SKM-1 treated with dmso at 0.1 percent for 144 hours (cell line): Measurements from ENCODE around the gene SGCG.
"Not testable (repeated sequence)": the region's sequence is repeated elsewhere in the genome, so short reads cannot be mapped to it uniquely, and the experiment has no call there.

Source experiments
- DNase-seq: peaks from one replicate; lab custom pipeline; 2025; ENCODE audit not compliant: unreplicated experiment; lab: John Stamatoyannopoulos, UW

SGCG gene

GRCh38 chr13:23180711-23181110 lies at the start of gene SGCG:
SGCG (plus strand) TSS chr13:23180979; CDS start chr13:23203695, 22,716 bp downstream.
- DNase-seq = no peak

- no peak for DNase-seq
Measured at GRCh38 chr13:23134542-23134941, 46.2 kb upstream of the SGCG start.

DNA sequence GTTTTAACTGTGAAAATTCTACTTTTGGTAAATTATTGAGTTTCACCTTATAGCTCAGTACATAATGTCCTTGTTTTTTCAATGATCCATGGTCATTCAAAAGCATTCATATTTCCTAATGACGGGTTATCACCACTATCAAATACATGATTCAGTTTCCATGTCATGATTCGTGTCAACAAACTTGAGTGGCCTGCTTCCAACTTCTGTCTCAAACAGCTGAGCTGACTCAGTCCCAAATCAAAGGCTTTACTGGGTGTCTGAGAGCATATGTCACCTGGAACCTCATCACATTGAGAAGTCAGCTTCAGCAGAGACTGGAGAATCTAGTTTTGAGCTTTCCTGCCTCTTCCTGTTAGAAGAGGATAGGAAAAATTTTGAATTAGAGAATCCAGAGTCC lies 40.3 kb upstream of the SGCG start:
- no peak for DNase-seq

GRCh38 chr13:23141964-23142363 lies 38.8 kb upstream of the SGCG start:
- DNase-seq = no peak

DNA sequence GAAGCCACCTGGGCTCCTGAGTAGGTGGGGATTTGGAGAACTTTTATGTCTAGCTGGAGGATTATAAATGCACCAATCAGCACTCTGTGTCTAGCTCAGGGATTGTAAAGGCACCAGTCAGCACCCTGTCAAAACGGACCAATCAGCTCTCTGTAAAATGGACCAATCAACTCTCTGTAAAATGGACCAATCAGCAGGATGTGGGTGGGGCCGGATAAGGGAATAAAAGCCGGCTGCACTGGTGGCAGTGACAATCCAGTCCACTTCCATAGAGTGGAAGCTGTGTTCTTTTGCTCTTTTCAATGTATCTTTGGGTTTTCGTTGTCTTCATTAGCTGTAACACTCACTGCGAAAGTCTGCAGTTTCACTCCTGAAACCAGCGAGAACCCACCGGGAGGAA lies 38.2 kb upstream of the SGCG start:
- DNase-seq = not testable (repeated sequence)

- no peak for DNase-seq
Measured at GRCh38 chr13:23144431-23144830, 36.3 kb upstream of the SGCG start.

DNA sequence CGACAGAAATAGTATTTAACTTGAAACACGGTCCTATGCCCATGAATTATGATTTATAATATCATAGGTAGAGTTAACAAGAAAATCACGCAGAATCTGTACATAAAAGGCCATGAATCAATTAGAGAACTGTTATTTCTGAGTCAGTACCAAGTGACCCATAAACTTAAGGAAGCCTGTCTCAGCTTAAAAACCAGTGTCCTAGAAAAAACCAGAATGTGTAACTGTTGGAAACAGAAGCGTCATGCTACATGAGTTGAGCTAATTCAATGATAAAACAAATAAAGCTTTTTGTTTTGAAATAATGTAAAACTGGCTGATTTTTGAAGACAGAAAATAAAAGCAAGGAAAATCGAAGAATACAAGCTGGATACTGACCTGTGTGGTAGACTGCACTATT lies 34.8 kb upstream of the SGCG start:
- DNase-seq = no peak

DNA sequence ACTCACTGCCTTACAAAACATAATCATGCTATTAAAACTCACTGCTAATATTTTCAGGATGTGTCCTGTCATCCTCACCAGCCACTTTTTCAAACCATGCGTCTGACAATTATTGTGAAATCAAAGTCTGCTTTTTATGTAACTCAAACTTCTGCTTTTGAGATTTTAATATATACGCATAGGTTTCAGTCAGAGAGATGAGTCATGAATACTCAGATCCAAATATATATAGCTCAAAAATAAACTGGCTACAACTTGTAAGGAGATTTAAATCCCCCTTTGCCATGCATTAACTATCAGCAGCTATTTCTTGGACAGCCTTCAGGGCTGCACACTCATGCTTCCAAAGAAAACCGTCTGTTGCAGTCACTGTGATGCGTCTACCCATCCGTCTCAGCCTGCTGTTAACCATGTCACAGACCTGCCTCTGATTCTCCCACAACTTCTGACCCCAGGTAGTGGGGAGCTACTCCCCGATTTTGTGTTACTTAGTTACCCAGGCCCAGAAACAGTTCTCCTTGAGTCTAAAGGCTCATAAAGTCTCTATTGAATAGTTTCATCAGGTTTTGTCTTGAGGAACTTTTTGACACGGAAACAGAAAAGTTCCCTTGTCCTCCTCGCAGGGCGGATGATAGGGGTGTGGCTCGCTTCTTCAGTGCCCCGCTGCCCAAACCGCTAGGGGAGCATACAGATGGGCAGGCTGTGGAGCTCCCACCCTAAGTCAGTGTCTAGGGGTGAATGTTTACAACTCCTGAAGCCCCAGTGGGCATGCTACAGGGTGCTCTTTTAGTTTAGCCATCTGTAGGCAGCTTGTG lies 33.8 kb upstream of the SGCG start:
- DNase-seq = peak; percentile 79

DNA sequence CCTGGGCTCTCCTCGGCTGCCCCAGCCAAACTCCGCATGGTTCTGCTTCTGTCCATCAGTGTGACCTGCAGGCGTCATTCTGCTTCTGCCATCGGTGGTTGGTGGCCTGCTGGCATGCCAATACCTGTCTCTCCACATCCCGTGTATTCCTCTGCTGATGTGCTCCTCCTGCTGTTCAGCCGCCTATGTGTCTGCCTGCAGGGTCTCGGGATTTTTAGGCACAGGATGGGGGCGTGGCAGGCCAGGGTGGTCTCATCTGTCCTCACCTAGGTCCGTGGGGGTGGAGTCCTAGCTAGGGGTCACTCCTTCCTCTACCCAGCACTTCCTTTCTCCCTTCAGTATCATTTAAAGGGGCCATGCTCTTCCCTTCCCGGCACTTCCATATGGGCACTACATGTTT lies 33.0 kb upstream of the SGCG start:
- no peak for DNase-seq

GRCh38 chr13:23157781-23158180 lies 23.0 kb upstream of the SGCG start:
- DNase-seq = no peak

DNA sequence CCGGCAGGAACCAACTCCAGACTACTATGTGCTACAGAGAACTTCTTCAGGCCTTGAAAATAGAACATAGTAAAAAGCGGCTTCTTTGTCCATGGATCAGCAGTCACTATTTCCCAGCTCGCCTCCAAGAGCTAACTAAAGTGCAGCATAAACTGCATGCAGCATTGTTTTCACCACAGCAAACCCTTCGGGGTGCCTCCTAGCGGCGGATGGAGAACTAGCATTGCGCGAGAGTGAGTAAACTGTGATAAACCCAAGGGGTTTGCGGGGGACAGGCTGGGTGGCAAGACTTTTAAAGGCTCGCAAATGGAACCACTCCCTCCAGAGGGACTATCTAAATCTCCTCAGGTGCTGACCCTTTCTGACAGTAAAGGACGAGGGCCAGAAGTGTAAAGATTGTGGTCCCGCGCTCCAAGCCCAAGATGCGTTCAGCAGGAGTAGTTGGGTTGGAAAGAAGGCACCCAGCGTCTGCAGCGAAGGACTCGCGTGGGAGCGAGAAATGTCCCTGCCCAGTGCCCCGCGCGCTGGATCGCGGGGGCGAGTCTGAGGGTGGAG lies 21.5 kb upstream of the SGCG start:
- peak; percentile 56 for DNase-seq

DNA sequence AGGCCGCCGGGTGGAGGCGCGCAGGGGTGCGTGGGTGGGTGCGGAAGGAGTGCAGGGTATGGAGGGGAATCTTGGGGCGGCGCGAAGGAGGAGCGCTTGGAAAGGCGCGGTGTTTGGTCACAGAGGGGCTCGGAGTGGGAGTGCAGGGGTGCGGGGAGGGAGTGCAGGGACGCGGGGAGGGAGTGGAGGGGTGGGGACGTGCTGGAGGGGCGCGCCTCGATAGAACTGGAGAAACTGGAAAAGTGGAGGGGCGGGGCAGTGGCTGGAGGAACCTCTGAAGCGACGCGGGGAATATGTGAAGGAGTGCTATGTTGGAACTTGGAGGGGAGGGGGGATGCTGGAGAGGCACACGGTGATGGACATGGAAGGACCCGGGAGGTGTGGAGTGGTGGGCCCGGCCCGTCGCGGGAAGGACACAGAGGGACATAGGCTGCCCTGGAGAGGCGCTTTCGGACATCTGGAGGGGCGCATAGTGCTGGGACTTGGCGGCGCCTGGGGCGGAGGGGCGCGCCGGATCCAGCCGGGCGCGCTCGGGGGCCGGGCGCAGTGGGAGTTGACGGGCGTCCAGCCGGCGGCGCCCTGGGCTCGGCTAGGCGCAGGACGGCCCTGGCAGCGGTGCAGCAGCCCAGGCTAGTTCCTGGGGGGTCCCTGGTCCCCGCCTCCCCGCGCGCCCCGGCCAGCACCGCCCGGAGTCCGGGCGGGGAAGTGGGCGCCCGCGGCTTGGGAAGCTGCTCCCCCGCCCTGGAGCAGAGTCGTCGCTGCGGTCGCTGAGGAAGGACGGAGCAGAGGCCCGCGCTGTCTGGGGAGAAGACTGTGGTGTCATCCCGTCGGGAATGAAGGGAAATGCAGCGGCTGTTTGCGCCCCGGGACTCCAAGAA lies 20.8 kb upstream of the SGCG start:
- no peak for DNase-seq

DNA sequence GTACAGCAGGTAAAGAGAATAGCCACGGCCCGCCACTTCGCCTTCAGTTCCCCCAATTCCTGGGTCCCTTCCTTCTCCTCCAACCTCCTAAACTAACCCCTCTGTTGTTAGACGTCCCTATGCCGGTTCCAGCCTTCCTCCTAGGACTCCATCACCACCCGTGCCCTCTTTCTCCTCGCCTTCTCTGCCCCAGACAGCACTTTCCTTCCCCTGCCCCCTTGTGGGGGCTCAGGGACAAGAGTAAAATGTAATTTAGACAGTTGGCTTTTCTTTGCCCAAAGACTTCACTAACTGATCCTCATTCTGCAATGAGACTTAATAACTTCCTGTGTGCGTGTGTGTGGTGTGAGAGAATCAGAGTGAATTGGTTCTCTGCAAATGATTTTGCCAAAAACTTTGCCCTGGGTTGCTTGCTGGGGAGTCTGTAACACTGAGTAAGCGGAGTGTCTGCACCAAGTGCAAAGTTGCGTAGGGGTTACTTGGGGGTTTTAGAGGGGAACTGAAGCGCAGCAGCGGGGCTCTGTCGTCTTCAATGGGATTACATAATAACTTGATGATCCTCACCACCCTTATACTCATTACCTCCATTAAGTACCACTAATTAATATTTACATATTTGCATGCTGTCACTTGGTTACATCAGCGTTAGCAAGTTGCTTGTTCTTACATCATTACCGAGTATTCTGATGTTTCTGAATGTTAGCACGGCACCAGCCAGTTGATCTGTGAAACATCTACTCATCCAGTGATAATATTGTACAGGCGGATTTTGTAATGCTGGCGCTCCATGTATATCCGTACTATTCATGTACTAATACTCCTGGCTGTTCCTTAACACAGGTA lies 19.9 kb upstream of the SGCG start:
- DNase-seq = no peak

DNA sequence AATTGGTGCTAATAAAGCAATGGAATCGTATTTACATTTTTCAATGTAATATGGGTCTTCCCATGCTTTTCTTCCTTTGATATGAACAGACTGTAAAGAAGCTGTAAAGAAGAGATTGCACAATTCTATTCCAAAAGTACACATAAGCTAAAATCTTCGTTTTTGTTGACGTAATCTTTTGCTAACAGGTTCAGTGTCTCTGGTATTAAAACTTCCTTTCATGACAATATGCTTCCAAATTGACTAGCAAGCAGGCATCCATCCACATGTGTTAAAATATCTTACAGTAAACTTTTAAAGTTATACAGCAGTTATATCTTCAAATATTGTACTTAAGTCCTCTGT lies 19.3 kb upstream of the SGCG start:
- DNase-seq = no peak

GRCh38 chr13:23175920-23176319 lies 4.9 kb upstream of the SGCG start:
- DNase-seq = no peak

DNA sequence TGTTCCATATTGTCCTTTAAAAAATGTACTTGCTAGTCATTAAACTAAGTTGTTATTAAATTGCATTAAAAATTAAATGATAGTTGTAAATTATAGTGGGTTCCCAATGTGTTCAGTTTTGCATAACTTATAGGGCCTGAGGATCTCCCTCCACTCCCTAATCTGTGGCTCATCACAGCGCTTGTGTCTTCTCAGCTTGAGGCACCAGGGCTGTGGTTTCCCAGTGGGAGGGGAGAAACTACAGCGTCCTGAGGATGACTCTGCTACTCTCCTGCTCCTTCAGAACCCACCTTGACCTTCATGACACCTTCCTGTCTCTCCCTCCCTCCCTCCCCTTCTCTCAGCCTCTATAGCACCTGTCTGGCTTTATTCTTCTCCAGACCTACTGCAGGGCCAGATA lies 1.4 kb downstream of the SGCG start:
- no peak for DNase-seq

DNA sequence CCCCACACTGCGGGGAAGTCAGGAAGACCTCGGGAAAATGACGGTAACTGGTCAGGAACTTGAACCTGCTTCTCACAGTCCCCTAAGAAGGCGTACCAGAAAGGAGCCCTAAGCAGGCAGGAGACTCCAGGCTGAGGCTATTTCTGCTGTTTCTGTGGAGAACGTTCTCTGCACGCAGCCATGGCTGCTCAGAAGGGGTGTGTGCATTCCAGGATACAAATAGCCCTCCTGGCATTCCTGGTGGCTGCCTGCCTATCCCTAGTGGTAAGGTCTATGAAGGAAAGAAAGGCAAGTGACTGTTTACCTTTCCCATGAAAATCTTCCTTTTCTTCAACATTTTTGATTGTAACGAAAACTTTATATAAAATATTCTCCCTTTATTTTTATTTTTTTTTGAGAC lies 2.5 kb downstream of the SGCG start:
- no peak for DNase-seq

GRCh38 chr13:23185542-23185941 lies 4.8 kb downstream of the SGCG start:
- no peak for DNase-seq

DNA sequence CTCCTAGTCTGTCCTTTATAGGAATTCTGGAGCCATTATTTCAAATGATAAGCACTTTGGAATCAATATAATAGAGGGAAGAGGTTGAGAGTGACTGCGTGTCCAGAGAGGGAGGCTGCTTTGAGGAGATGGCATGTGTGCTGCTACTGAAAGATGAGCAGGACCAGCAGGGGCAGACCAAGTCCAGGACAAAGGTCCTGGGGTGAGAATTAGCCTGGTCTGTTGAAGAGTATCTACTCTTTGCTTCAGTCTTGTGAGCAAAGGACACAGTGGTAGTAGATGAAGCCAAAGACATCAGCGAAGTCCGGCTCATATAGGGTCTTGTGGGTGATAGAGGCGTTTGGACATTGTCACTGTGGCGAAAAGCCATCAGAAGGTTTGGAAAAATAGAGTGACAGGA lies 21.1 kb downstream of the SGCG start:
- DNase-seq = no peak

GRCh38 chr13:23202383-23202782 lies 21.6 kb downstream of the SGCG start:
- no peak for DNase-seq

GRCh38 chr13:23203516-23203915 lies 22.7 kb downstream of the SGCG start:
- no peak for DNase-seq
